DMS53 treated with DMSO at 0.1 percent for 48 hours (cell line): ENCODE results near the gene POLR2H.
"Not testable (repeated sequence)": the region's sequence is repeated elsewhere in the genome, so short reads cannot be mapped to it uniquely, and the experiment has no call there.

Source experiments
- DNase-seq: peaks from one replicate; lab custom pipeline; 2025; ENCODE audit not compliant: unreplicated experiment; lab: John Stamatoyannopoulos, UW

The POLR2H gene

GRCh38 chr3:184335661-184336546, 25.6 kb upstream of the POLR2H start:
- peak; percentile 70 for DNase-seq

- DNase-seq: peak; percentile 28
These were observed 24.7 kb upstream of the POLR2H start for GRCh38 chr3:184336547-184337398.

GRCh38 chr3:184337399-184337714, 24.2 kb upstream of the POLR2H start, which contains the start of gene FAM131A:
TSS of gene FAM131A (plus strand) at chr3:184337600. CDS start at chr3:184337631, 31 bp downstream.
- no peak for DNase-seq

- DNase-seq: no peak
These were observed 23.5 kb upstream of the POLR2H start for GRCh38 chr3:184337981-184338380.

GRCh38 chr3:184338511-184338945, 23.0 kb upstream of the POLR2H start:
- DNase-seq: no peak

GRCh38 chr3:184339001-184339400, 22.5 kb upstream of the POLR2H start:
- no peak for DNase-seq

GRCh38 chr3:184339451-184340135, 21.9 kb upstream of the POLR2H start:
- DNase-seq: not testable (repeated sequence)

GRCh38 chr3:184341925-184342324, 19.6 kb upstream of the POLR2H start:
- DNase-seq: peak; percentile 92

GRCh38 chr3:184343200-184343876, 18.2 kb upstream of the POLR2H start:
- DNase-seq: no peak

GRCh38 chr3:184344579-184345316, 16.8 kb upstream of the POLR2H start:
- no peak for DNase-seq

GRCh38 chr3:184345317-184346144, 16.0 kb upstream of the POLR2H start:
- peak; percentile 64 for DNase-seq

- DNase-seq: no peak
These were observed 14.9 kb upstream of the POLR2H start for GRCh38 chr3:184346480-184347190.

GRCh38 chr3:184347321-184348056, 14.0 kb upstream of the POLR2H start:
- DNase-seq: no peak

- DNase-seq: no peak
These were observed 13.5 kb upstream of the POLR2H start for GRCh38 chr3:184348057-184348382.

GRCh38 chr3:184349563-184350470, 11.7 kb upstream of the POLR2H start:
- no peak for DNase-seq

- DNase-seq: no peak
These were observed 10.9 kb upstream of the POLR2H start for GRCh38 chr3:184350618-184351017.
